Esophagus muscularis mucosa (tissue), 3 donors: ENCODE measurements around the gene SH3BP5L.

Source experiments
- CTCF ChIP-seq, 3 experiments: fragments of 200-600 bp in 2 of 3; fragments of 450-650 bp in 1 of 3; sonication (generic) in 2 of 3; IDR thresholded peaks; one replicate each; pipeline ENCODE4 v1.5.1; 2017 to 2019; ENCODE audit warnings: antibody characterized with exemption in 3 of 3, mild to moderate bottlenecking in 2 of 3, moderate library complexity in 1 of 3
- POLR2A ChIP-seq: fragments of 450-650 bp; IDR thresholded peaks from one replicate; pipeline ENCODE4 v1.6.1; 2017; ENCODE audit warnings: antibody characterized with exemption, moderate library complexity, mild to moderate bottlenecking, low read depth

DNA sequence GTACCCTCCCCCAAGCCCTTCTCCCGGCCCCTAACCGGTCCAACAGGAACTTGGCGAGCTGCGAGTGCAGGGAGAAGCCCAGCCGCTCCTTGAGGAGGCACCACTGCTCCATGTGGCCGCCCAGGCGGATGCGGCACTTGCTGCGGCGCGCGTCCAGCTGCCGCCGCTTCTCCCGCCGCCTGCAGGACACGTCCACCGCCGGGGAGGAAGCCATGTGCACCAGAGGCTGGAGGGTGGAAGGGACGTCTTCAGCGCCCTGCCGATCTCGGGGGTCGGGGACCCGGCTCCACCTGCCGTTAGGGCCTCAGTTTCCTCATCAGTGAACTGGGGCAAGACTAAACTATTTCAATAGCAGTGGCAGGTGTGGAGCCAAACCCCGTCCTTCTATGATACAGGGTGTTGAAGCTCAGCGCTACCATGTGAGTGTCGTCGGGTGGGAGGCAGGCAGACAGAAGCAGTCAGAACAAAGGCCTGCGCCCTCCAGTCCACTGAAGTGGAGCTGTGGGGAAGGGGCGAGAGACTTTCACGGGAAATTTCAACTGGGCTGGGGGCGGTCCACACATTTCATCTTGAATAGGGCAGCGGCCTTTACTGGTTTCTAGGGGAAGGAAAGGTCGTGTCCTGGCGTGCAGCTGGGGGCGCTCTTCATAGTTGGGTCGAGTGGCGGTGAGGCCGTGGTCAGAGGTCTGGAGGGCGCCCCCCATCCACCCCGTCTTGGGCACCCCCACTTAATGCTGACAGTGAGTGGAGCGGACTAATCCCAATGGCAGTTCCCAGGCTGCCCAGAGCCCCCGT lies 32.6 kb upstream of the SH3BP5L start:
- peak; percentile 20 to 37 (median 24) for TF ChIP-seq CTCF (IDR thresholded peaks at IDR 0.05)
- no peak for TF ChIP-seq POLR2A
